AG04449 (cell line): ENCODE data around the gene SLC5A10.
"Not testable (repeated sequence)": the region's sequence is repeated elsewhere in the genome, so short reads cannot be mapped to it uniquely, and the experiment has no call there.

ENCODE experiments used
- CTCF ChIA-PET: fragments of 350-600 bp; formaldehyde crosslinking; extraction: SDS; loops from one replicate; lab custom pipeline; 2021; ENCODE audit warnings: antibody characterized with exemption; lab: Yijun Ruan, JAX
- POLR2A ChIA-PET: fragments of 400-600, 350-600 bp; formaldehyde crosslinking; extraction: SDS; loops from one replicate; lab custom pipeline; 2020; ENCODE audit warnings: antibody characterized with exemption, inconsistent platforms; lab: Yijun Ruan, JAX
- DNase-seq: peaks from one replicate; pipeline ENCODE4 v3.0.0-alpha.2; 2010; ENCODE audit warnings: low read depth, low spot score
- H3K4me3 ChIP-seq: 2 replicates; pipeline ENCODE4 v1.5.1; 2011; ENCODE audit warnings: low read depth, mild to moderate bottlenecking, control low read depth, low read length
- TF ChIP-seq, protein P1 (sequence below): IDR thresholded peaks from one replicate; pipeline ENCODE4 v1.5.1; 2011; ENCODE audit warnings: mild to moderate bottlenecking, moderate library complexity, low read length, control low read depth, inconsistent platforms; ENCODE audit not compliant: insufficient read depth; ENCODE audit errors: missing control alignments

Gene SLC5A10

DNA sequence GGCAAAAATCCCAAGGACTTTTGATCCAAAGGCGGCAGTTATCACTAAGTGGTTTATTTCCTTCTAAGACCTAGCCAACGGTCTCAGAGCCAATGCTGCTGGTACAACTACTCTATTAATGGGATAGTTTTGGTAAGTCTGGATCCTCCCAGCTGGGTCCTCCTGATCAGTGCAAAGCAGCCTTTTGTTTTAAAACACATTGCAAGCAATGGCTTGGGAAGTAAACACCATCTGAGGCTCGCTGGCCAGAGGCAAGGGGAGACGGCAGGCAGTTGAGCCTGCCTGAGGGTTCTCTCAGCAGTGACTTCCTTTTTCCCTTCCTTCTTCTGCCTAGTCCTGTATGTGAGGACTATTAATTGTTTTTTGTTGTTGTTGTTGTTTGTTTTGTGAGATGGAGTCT is 1.6 kb upstream of the SLC5A10 start:
- no peak for DNase-seq
- CTCF ChIA-PET, result interaction anchor here (3.6 kb wide), 1 partner anchor 10 kb away, joined by 27 read pairs; no protein-coding TSS in a partner anchor
- POLR2A ChIA-PET, result no interaction called here
- no peak overlapping the region for H3K4me3 ChIP-seq
- TF ChIP-seq, protein P1, sequence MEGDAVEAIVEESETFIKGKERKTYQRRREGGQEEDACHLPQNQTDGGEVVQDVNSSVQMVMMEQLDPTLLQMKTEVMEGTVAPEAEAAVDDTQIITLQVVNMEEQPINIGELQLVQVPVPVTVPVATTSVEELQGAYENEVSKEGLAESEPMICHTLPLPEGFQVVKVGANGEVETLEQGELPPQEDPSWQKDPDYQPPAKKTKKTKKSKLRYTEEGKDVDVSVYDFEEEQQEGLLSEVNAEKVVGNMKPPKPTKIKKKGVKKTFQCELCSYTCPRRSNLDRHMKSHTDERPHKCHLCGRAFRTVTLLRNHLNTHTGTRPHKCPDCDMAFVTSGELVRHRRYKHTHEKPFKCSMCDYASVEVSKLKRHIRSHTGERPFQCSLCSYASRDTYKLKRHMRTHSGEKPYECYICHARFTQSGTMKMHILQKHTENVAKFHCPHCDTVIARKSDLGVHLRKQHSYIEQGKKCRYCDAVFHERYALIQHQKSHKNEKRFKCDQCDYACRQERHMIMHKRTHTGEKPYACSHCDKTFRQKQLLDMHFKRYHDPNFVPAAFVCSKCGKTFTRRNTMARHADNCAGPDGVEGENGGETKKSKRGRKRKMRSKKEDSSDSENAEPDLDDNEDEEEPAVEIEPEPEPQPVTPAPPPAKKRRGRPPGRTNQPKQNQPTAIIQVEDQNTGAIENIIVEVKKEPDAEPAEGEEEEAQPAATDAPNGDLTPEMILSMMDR, result no peak

- ChIA-PET CTCF (interaction anchor here (2.0 kb wide), 1 partner anchor 10 kb away, joined by 21 read pairs; no protein-coding TSS in a partner anchor), POLR2A (no interaction called here)
- H3K4me3 ChIP-seq, result no peak overlapping the region
- TF ChIP-seq, protein P1, result no peak
- DNase-seq, result no peak
These were observed 740 bp upstream of the SLC5A10 start for GRCh38 chr17:18950944-18951905.

- TF ChIP-seq, protein P1, result no peak
- POLR2A ChIA-PET, result no interaction called here
- CTCF ChIA-PET, result interaction anchor here (2.0 kb wide), 1 partner anchor 8 kb away, joined by 21 read pairs; no protein-coding TSS in a partner anchor
- no peak overlapping the region for H3K4me3 ChIP-seq
- no peak for DNase-seq
These were observed 1.3 kb downstream of the SLC5A10 start for GRCh38 chr17:18953231-18953728.

DNA sequence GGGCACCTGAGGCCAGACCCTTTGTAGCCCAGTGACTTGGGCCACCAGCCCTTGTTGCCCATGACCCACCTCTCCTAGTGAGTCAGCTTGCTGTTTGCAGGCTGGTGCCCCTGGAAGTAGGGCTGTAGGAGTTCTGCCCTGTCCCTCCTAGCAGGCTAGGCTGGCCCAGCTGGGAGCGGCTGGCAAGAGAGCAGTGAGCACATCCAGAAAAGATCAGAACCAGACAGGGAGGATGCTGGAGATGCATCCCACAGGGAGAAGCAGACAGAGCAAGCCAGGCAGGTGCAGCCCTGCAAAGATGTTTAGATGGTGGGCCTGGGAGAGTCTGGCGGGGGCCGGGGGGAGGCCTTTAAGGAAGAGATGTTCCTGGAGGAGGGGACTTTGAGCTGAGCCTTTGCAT is 2.4 kb downstream of the SLC5A10 start:
- ChIA-PET POLR2A (no interaction called here), CTCF (no interaction called here)
- TF ChIP-seq, protein P1, result no peak
- DNase-seq, result no peak
- no peak overlapping the region for H3K4me3 ChIP-seq

- ChIA-PET POLR2A (no interaction called here), CTCF (no interaction called here)
- DNase-seq, result no peak
- TF ChIP-seq, protein P1, result no peak
- no peak overlapping the region for H3K4me3 ChIP-seq
These were observed 3.0 kb downstream of the SLC5A10 start for GRCh38 chr17:18955009-18955408.

DNA sequence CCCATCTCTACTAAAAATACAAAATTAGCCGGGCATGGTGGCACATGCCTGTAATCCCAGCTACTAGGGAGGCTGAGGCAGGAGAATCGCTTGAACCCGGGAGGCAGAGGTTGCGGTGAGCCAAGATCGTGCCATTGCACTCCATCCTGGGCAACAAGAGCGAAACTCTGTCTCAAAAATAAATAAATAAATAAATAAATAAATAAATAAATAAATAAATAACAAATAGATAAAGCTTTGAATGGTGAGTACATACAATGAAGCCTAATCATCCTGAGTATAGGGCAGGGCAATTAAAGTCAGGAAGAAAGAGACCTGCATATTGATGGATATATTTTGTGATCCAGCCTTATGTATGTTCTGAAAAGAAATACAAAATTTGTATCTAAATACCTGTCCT is 4.1 kb downstream of the SLC5A10 start:
- H3K4me3 ChIP-seq, POLR2A ChIA-PET, DNase-seq: not testable (repeated sequence)
- CTCF ChIA-PET, result interaction anchor here (0.9 kb wide), 1 partner anchor 46 kb away, joined by 3 read pairs; no protein-coding TSS in a partner anchor
